ENCODE results near the gene TRIO. TPM values are rescaled to one million over a fixed set of nuclear protein-coding genes. Genes with fewer than 3 reads are reported as not detected.

Gene TRIO
- total and polyA plus RNA-seq, 4 donors, result 23.8 to 243 (median 110) TPM

DNA sequence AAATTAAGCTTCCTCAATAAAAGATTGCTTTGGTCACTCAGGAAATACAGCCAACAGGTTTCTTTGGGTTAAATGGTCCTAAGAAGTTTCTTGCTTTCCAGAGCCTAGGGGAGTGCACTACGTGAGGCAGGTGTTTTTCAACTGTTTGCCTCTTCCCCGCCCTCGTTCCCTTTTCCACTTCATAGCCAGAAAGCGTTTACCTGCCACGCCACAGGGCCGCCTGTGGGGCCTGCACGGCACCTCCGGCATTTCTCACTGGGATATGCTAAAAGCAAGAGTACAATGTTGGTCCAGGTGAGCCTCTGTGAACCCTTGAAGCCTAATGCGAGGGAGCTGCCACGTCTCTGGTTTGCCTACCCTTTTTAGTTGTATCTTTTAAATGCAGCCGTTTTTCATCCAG lies 270.9 kb downstream of the TRIO start:
- no peak overlapping the region for H3K27ac ChIP-seq (ENCODE audit: low read depth in 1 of 2, low read length in 1 of 2)
- no peak overlapping the region for H3K4me3 ChIP-seq
- TF ChIP-seq, protein P1, sequence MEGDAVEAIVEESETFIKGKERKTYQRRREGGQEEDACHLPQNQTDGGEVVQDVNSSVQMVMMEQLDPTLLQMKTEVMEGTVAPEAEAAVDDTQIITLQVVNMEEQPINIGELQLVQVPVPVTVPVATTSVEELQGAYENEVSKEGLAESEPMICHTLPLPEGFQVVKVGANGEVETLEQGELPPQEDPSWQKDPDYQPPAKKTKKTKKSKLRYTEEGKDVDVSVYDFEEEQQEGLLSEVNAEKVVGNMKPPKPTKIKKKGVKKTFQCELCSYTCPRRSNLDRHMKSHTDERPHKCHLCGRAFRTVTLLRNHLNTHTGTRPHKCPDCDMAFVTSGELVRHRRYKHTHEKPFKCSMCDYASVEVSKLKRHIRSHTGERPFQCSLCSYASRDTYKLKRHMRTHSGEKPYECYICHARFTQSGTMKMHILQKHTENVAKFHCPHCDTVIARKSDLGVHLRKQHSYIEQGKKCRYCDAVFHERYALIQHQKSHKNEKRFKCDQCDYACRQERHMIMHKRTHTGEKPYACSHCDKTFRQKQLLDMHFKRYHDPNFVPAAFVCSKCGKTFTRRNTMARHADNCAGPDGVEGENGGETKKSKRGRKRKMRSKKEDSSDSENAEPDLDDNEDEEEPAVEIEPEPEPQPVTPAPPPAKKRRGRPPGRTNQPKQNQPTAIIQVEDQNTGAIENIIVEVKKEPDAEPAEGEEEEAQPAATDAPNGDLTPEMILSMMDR (IDR thresholded peaks at IDR 0.05; ENCODE audit: control extremely low read depth, extremely low read depth), result no peak
- no peak overlapping the region for H3K9ac ChIP-seq (ENCODE audit: insufficient read depth in 1 of 2, low read length in 2 of 2)
- peaks cover 0 to 51% (median 14%) of the 10 kb centered on the region in 5 donors for H3K4me1 ChIP-seq (ENCODE audit: control insufficient read depth in 5 of 5, insufficient read depth in 5 of 5, low read length in 5 of 5)
- no peaks in the 10 kb centered on the region for H3K9me3 ChIP-seq (ENCODE audit: control insufficient read depth in 4 of 4, insufficient read depth in 3 of 4, low read length in 3 of 4)
- H3K36me3 ChIP-seq (ENCODE audit: control insufficient read depth in 4 of 4, insufficient read depth in 4 of 4, low read length in 4 of 4), result peaks cover 12 to 43% (median 17%) of the 10 kb centered on the region in 4 donors
- no peak for ATAC-seq (ENCODE audit: insufficient read depth, low FRiP score)
- DNase-seq, result no peak
- no peaks in the 10 kb centered on the region for H3K27me3 ChIP-seq (ENCODE audit: control insufficient read depth in 3 of 3, insufficient read depth in 3 of 3, low read length in 2 of 3)
- 89 to 92% methylated on average over 11 of the region's 11 CpGs for WGBS, 2 donors

- peaks cover 12 to 47% (median 18%) of the 10 kb centered on the region in 4 donors for H3K36me3 ChIP-seq (ENCODE audit: control insufficient read depth in 4 of 4, insufficient read depth in 4 of 4, low read length in 4 of 4)
- H3K9ac ChIP-seq (ENCODE audit: insufficient read depth in 1 of 2, low read length in 2 of 2), result no peak overlapping the region
- no peak overlapping the region for H3K27ac ChIP-seq (ENCODE audit: low read depth in 1 of 2, low read length in 1 of 2)
- 91 to 94% methylated on average over 7 of the region's 7 CpGs for WGBS, 2 donors
- no peak overlapping the region for H3K4me3 ChIP-seq
- peaks cover 0 to 51% (median 14%) of the 10 kb centered on the region in 5 donors for H3K4me1 ChIP-seq (ENCODE audit: control insufficient read depth in 5 of 5, insufficient read depth in 5 of 5, low read length in 5 of 5)
- DNase-seq (no peak), ATAC-seq (ENCODE audit: insufficient read depth, low FRiP score) (no peak)
- no peaks in the 10 kb centered on the region for H3K9me3 ChIP-seq (ENCODE audit: control insufficient read depth in 4 of 4, insufficient read depth in 3 of 4, low read length in 3 of 4)
- TF ChIP-seq, protein P1 (IDR thresholded peaks at IDR 0.05; ENCODE audit: control extremely low read depth, extremely low read depth), result no peak
- H3K27me3 ChIP-seq (ENCODE audit: control insufficient read depth in 3 of 3, insufficient read depth in 3 of 3, low read length in 2 of 3), result no peaks in the 10 kb centered on the region
These were observed 271.5 kb downstream of the TRIO start for GRCh38 chr5:14414656-14415023.

DNA sequence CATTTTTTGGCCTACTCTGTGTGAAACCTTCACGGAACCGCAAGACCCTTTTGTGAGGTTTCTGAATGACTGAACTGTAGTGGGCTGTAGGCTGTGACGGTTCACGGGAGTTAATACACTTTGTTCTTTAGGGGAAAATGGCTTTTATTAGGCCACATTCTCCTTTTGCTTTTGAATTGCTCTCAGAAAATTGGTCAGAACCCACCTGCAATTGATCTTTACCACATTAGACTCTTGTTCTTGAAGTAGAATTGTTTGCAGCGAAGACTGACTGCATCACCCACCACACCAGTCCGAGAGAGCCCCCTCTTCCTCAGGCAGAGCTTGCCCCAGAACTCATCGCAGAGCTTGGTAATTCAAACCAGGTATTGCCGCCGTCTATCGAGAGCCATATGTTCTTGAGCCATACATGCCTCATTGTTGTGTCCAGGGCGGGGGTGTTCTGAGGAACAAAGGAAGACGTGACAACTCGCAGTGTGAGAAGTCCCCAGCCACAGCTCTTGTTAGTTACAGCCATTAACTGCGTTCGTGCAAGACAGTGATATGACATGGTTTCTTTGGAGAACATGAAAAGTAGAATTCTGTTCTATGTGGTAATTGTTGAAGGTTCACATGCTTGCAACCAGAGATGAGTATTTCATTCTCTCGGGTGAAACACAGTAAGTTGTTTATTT lies 272.0 kb downstream of the TRIO start:
- Histone ChIP-seq H3K4me3 (no peak overlapping the region), H3K4me1 (ENCODE audit: control insufficient read depth in 5 of 5, insufficient read depth in 5 of 5, low read length in 5 of 5) (peaks cover 0 to 51% (median 14%) of the 10 kb centered on the region in 5 donors), H3K27me3 (ENCODE audit: control insufficient read depth in 3 of 3, insufficient read depth in 3 of 3, low read length in 2 of 3) (no peaks in the 10 kb centered on the region), H3K9me3 (ENCODE audit: control insufficient read depth in 4 of 4, insufficient read depth in 3 of 4, low read length in 3 of 4) (no peaks in the 10 kb centered on the region), H3K36me3 (ENCODE audit: control insufficient read depth in 4 of 4, insufficient read depth in 4 of 4, low read length in 4 of 4) (peaks cover 11 to 46% (median 19%) of the 10 kb centered on the region in 4 donors), H3K27ac (ENCODE audit: low read depth in 1 of 2, low read length in 1 of 2) (no peak overlapping the region), H3K9ac (ENCODE audit: insufficient read depth in 1 of 2, low read length in 2 of 2) (no peak overlapping the region)
- 88 to 94% methylated on average over 16 of the region's 16 CpGs for WGBS, 2 donors
- TF ChIP-seq, protein P1 (IDR thresholded peaks at IDR 0.05; ENCODE audit: control extremely low read depth, extremely low read depth), result no peak
- DNase-seq, result no peak
- ATAC-seq (ENCODE audit: insufficient read depth, low FRiP score), result no peak

GRCh38 chr5:14415698-14416074 lies 272.5 kb downstream of the TRIO start:
- no peak overlapping the region for H3K9ac ChIP-seq (ENCODE audit: insufficient read depth in 1 of 2, low read length in 2 of 2)
- H3K27ac ChIP-seq (ENCODE audit: low read depth in 1 of 2, low read length in 1 of 2), result no peak overlapping the region
- H3K27me3 ChIP-seq (ENCODE audit: control insufficient read depth in 3 of 3, insufficient read depth in 3 of 3, low read length in 2 of 3), result no peaks in the 10 kb centered on the region
- TF ChIP-seq, protein P1 (IDR thresholded peaks at IDR 0.05; ENCODE audit: control extremely low read depth, extremely low read depth), result no peak
- 82 to 94% methylated on average over 3 of the region's 3 CpGs for WGBS, 2 donors
- no peak for ATAC-seq (ENCODE audit: insufficient read depth, low FRiP score)
- no peak for DNase-seq
- H3K36me3 ChIP-seq (ENCODE audit: control insufficient read depth in 4 of 4, insufficient read depth in 4 of 4, low read length in 4 of 4), result peaks cover 6 to 44% (median 20%) of the 10 kb centered on the region in 4 donors
- H3K4me1 ChIP-seq (ENCODE audit: control insufficient read depth in 5 of 5, insufficient read depth in 5 of 5, low read length in 5 of 5), result peaks cover 0 to 47% (median 16%) of the 10 kb centered on the region in 5 donors
- H3K9me3 ChIP-seq (ENCODE audit: control insufficient read depth in 4 of 4, insufficient read depth in 3 of 4, low read length in 3 of 4), result no peaks in the 10 kb centered on the region
- no peak overlapping the region for H3K4me3 ChIP-seq

Measured in lung (tissue), 12 donors.